GM23338 (cell line): ENCODE measurements around the gene MTCL3.

Source experiments
- ATAC-seq: fragments of 200-7000 bp; cut with Tn5 transposase; 3 replicates; pipeline ENCODE4 v1.9.1; 2020
- DNase-seq: peaks from one replicate; pipeline ENCODE4 v3.0.0-alpha.2; 2015; ENCODE audit warnings: low spot score
- H2AFZ ChIP-seq: fragments of 200-600 bp; sonication (generic); 2 replicates; pipeline ENCODE4 v1.8.0; 2016; ENCODE audit warnings: antibody characterized with exemption, mild to moderate bottlenecking, moderate library complexity
- H3F3A ChIP-seq: fragments of 200-600 bp; sonication (generic); replicated peaks from 2 replicates; pipeline ENCODE4 v1.8.0; 2017; ENCODE audit warnings: antibody characterized with exemption, mixed run types, low read depth
- H3K27ac ChIP-seq: fragments of 200-600 bp; sonication (generic); 2 replicates; pipeline ENCODE4 v1.6.1; 2016; ENCODE audit warnings: low read depth
- H3K27me3 ChIP-seq: fragments of 200-600 bp; sonication (generic); 2 replicates; pipeline ENCODE4 v1.8.0; 2016; ENCODE audit warnings: mild to moderate bottlenecking, mixed run types, moderate library complexity; ENCODE audit not compliant: insufficient read depth
- H3K36me3 ChIP-seq: fragments of 200-600 bp; sonication (generic); 2 replicates; pipeline ENCODE4 v1.8.0; 2016; ENCODE audit warnings: mild to moderate bottlenecking; ENCODE audit not compliant: insufficient read depth
- H3K4me1 ChIP-seq: fragments of 200-600 bp; sonication (generic); 2 replicates; pipeline ENCODE4 v1.8.0; 2016; ENCODE audit warnings: mild to moderate bottlenecking, moderate library complexity; ENCODE audit not compliant: insufficient read depth
- H3K4me2 ChIP-seq: fragments of 200-600 bp; sonication (generic); 2 replicates; pipeline ENCODE4 v1.7.1; 2017; ENCODE audit warnings: mixed run types
- H3K4me3 ChIP-seq: fragments of 200-600 bp; sonication (generic); 2 replicates; pipeline ENCODE4 v1.6.1; 2016; ENCODE audit warnings: mixed run types
- H3K79me2 ChIP-seq: fragments of 200-600 bp; sonication (generic); replicated peaks from 2 replicates; pipeline ENCODE4 v1.8.0; 2017; ENCODE audit warnings: mild to moderate bottlenecking; ENCODE audit not compliant: insufficient read depth
- H3K9me2 ChIP-seq: fragments of 200-600 bp; sonication (generic); 2 replicates; pipeline ENCODE4 v1.8.0; 2017; ENCODE audit not compliant: insufficient read depth
- H4K20me1 ChIP-seq: fragments of 200-600 bp; sonication (generic); replicated peaks from 2 replicates; pipeline ENCODE4 v1.8.0; 2017; ENCODE audit warnings: mild to moderate bottlenecking; ENCODE audit not compliant: insufficient read depth
- H3K27ac Mint-ChIP-seq: 2 replicates; pipeline ENCODE4 v1.8.0; 2020; ENCODE audit warnings: inconsistent platforms, mild to moderate bottlenecking, moderate library complexity, mixed read lengths
- H3K27me3 Mint-ChIP-seq: 3 replicates; pipeline ENCODE4 v1.8.0; 2022; ENCODE audit warnings: low read depth, mild to moderate bottlenecking, moderate library complexity, mixed read lengths, inconsistent platforms; ENCODE audit not compliant: insufficient read depth, poor library complexity
- H3K36me3 Mint-ChIP-seq: 3 replicates; pipeline ENCODE4 v1.8.0; 2021; ENCODE audit warnings: low read depth, mild to moderate bottlenecking, inconsistent platforms, moderate library complexity, mixed read lengths
- H3K4me1 Mint-ChIP-seq: 3 replicates; pipeline ENCODE4 v1.8.0; 2020; ENCODE audit warnings: mild to moderate bottlenecking, inconsistent platforms, mixed read lengths
- H3K4me3 Mint-ChIP-seq: 3 replicates; pipeline ENCODE4 v1.8.0; 2021; ENCODE audit warnings: moderate library complexity, mild to moderate bottlenecking, inconsistent platforms, mixed read lengths
- H3K9me3 Mint-ChIP-seq: 3 replicates; pipeline ENCODE4 v1.8.0; 2020; ENCODE audit warnings: moderate library complexity, mild to moderate bottlenecking, inconsistent platforms, mixed read lengths
- EZH2phosphoT487 ChIP-seq: fragments of 200-600 bp; sonication (generic); IDR thresholded peaks from one replicate; pipeline ENCODE4 v1.8.1; 2018; ENCODE audit warnings: antibody characterized with exemption; ENCODE audit not compliant: unreplicated experiment
- JUNB ChIP-seq: IDR thresholded peaks from one replicate; pipeline ENCODE4 v1.6.1; 2016; ENCODE audit warnings: antibody characterized with exemption; ENCODE audit not compliant: unreplicated experiment
- NANOG ChIP-seq: IDR thresholded peaks from 2 replicates; pipeline ENCODE4 v1.6.1; 2016; ENCODE audit warnings: antibody characterized with exemption, borderline replicate concordance
- POLR2AphosphoS5 ChIP-seq: IDR thresholded peaks from 2 replicates; pipeline ENCODE4 v1.6.1; 2016; ENCODE audit warnings: antibody characterized with exemption, low read depth
- ZNF331 ChIP-seq: fragments of 250-450 bp; sonication (Bioruptor Pico); IDR thresholded peaks from 2 replicates; pipeline ENCODE4 v1.5.0; 2020; ENCODE audit warnings: low read depth, mild to moderate bottlenecking, moderate library complexity
- TF ChIP-seq, protein P1 (sequence below), 2 experiments: fragments of 200-600 bp in 1 of 2; sonication (generic) in 1 of 2; conservative IDR thresholded peaks; 2 replicates each; pipeline versions ENCODE4 v1.5.1 to v1.6.1; 2016 to 2017; ENCODE audit warnings: antibody characterized with exemption in 2 of 2, low read depth in 2 of 2, mild to moderate bottlenecking in 2 of 2, moderate library complexity in 1 of 2
- TF ChIP-seq, protein P2 (sequence below): IDR thresholded peaks from one replicate; pipeline ENCODE4 v1.6.1; 2018; ENCODE audit warnings: antibody characterized with exemption; ENCODE audit not compliant: unreplicated experiment
- TF ChIP-seq, protein P3 (sequence below): IDR thresholded peaks from 2 replicates; pipeline ENCODE4 v1.6.1; 2016; ENCODE audit warnings: antibody characterized with exemption

Gene MTCL3

DNA sequence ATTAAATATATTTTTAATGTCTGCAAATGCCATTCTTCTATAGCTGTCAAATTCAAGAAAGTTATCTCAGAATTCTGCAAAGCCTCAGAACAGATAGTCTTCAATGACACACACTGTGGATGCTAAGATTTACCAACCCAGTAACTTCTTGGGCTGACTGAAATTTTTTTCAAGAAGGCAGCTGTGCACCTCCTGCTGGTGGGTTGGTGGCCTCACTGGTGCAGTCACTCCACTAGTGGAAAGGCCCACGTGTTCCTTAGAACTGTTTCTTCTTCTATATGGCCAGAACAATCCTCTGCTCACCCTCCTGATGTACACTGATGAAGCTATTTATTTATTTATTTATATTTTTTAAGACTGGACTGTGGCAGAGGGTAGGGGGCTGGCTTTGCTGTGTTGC is 28.1 kb upstream of the MTCL3 start:
- Mint-ChIP-seq H3K36me3 (no peaks in the 10 kb centered on the region), H3K27ac (no peak overlapping the region)
- peak; percentile 77 for ATAC-seq

DNA sequence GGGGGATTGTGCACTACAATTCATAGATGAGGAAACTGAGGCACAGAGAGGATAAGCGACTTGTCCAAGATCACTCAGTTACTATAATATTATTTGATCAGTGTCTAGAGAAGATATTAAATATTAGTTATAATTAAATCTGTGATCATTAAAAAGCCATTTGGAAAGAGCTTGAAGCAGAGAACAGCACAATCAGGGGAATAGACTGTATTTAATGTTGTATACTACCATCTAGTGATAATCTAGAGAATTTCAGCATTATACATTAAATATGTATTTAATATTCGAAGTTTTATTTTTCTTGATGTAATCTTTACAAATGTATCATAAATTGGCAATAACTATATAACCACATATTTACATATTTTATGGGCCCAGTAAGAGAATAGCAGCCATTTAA is 20.1 kb upstream of the MTCL3 start:
- Histone ChIP-seq H3K27me3 (no peaks in the 10 kb centered on the region), H3K36me3 (no peaks in the 10 kb centered on the region), H3K79me2 (no peaks in the 10 kb centered on the region), H3K4me1 (no peaks in the 10 kb centered on the region), H2AFZ (no peak overlapping the region; the same call in 1 of the 2 replicates), H3K9me2 (0 out of 2 replicates have a peak, but pooled peaks cover 5% of the 10 kb centered on the region), H3F3A (no peaks in the 10 kb centered on the region), H3K27ac (no peak overlapping the region), H3K4me3 (no peak overlapping the region), H3K4me2 (no peak overlapping the region), H4K20me1 (no peaks in the 10 kb centered on the region)
- ATAC-seq (no peak), DNase-seq (no peak)
- H3K36me3 Mint-ChIP-seq, result no peaks in the 10 kb centered on the region
- no peak overlapping the region for H3K27ac Mint-ChIP-seq
- peaks cover 17% of the 10 kb centered on the region; the same call in 2 of the 3 replicates for H3K4me1 Mint-ChIP-seq
- H3K27me3 Mint-ChIP-seq, result no peaks in the 10 kb centered on the region
- H3K4me3 Mint-ChIP-seq, result no peak overlapping the region
- no peaks in the 10 kb centered on the region for H3K9me3 Mint-ChIP-seq
- TF ChIP-seq EZH2phosphoT487, result no peak
- TF ChIP-seq, protein P1, sequence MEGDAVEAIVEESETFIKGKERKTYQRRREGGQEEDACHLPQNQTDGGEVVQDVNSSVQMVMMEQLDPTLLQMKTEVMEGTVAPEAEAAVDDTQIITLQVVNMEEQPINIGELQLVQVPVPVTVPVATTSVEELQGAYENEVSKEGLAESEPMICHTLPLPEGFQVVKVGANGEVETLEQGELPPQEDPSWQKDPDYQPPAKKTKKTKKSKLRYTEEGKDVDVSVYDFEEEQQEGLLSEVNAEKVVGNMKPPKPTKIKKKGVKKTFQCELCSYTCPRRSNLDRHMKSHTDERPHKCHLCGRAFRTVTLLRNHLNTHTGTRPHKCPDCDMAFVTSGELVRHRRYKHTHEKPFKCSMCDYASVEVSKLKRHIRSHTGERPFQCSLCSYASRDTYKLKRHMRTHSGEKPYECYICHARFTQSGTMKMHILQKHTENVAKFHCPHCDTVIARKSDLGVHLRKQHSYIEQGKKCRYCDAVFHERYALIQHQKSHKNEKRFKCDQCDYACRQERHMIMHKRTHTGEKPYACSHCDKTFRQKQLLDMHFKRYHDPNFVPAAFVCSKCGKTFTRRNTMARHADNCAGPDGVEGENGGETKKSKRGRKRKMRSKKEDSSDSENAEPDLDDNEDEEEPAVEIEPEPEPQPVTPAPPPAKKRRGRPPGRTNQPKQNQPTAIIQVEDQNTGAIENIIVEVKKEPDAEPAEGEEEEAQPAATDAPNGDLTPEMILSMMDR (conservative IDR thresholded peaks at IDR 0.05; ENCODE audit: low read depth in 2 of 2), result no peak; a peak in 2 of 4 replicates
- no peak for TF ChIP-seq ZNF331 (CRISPR knock-in tag)
- TF ChIP-seq NANOG, result no peak
- TF ChIP-seq JUNB, result no peak
- TF ChIP-seq, protein P2, sequence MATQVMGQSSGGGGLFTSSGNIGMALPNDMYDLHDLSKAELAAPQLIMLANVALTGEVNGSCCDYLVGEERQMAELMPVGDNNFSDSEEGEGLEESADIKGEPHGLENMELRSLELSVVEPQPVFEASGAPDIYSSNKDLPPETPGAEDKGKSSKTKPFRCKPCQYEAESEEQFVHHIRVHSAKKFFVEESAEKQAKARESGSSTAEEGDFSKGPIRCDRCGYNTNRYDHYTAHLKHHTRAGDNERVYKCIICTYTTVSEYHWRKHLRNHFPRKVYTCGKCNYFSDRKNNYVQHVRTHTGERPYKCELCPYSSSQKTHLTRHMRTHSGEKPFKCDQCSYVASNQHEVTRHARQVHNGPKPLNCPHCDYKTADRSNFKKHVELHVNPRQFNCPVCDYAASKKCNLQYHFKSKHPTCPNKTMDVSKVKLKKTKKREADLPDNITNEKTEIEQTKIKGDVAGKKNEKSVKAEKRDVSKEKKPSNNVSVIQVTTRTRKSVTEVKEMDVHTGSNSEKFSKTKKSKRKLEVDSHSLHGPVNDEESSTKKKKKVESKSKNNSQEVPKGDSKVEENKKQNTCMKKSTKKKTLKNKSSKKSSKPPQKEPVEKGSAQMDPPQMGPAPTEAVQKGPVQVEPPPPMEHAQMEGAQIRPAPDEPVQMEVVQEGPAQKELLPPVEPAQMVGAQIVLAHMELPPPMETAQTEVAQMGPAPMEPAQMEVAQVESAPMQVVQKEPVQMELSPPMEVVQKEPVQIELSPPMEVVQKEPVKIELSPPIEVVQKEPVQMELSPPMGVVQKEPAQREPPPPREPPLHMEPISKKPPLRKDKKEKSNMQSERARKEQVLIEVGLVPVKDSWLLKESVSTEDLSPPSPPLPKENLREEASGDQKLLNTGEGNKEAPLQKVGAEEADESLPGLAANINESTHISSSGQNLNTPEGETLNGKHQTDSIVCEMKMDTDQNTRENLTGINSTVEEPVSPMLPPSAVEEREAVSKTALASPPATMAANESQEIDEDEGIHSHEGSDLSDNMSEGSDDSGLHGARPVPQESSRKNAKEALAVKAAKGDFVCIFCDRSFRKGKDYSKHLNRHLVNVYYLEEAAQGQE, result no peak
- TF ChIP-seq, protein P3, sequence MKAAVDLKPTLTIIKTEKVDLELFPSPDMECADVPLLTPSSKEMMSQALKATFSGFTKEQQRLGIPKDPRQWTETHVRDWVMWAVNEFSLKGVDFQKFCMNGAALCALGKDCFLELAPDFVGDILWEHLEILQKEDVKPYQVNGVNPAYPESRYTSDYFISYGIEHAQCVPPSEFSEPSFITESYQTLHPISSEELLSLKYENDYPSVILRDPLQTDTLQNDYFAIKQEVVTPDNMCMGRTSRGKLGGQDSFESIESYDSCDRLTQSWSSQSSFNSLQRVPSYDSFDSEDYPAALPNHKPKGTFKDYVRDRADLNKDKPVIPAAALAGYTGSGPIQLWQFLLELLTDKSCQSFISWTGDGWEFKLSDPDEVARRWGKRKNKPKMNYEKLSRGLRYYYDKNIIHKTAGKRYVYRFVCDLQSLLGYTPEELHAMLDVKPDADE, result no peak

More for the DNA sequence above, 28.1 kb upstream of the MTCL3 start:
- peak; percentile 47 for DNase-seq
- TF ChIP-seq POLR2AphosphoS5 (no peak), EZH2phosphoT487 (no peak)
- TF ChIP-seq, protein P2, result no peak
- TF ChIP-seq, protein P1 (conservative IDR thresholded peaks at IDR 0.05; ENCODE audit: low read depth in 2 of 2), result peak; percentile 72
- H3K4me3 ChIP-seq, result no peak overlapping the region
- H3K4me2 ChIP-seq, result no peak overlapping the region
- no peaks in the 10 kb centered on the region for H4K20me1 ChIP-seq
- no peaks in the 10 kb centered on the region for H3K4me1 ChIP-seq
- Mint-ChIP-seq H3K4me1 (peaks cover 8% of the 10 kb centered on the region; the same call in 2 of the 3 replicates), H3K4me3 (no peak overlapping the region), H3K9me3 (no peaks in the 10 kb centered on the region), H3K27me3 (no peaks in the 10 kb centered on the region)
- H3K36me3 ChIP-seq, result no peaks in the 10 kb centered on the region
- H2AFZ ChIP-seq, result no peak overlapping the region
- H3K9me2 ChIP-seq, result 0 out of 2 replicates have a peak, but pooled peaks cover under 1% of the 10 kb centered on the region
- no peaks in the 10 kb centered on the region for H3K27me3 ChIP-seq
- H3K27ac ChIP-seq, result no peak overlapping the region
- no peaks in the 10 kb centered on the region for H3F3A ChIP-seq
- H3K79me2 ChIP-seq, result no peaks in the 10 kb centered on the region
